A673 (cell line): ENCODE measurements around the gene DCLK2. TPM values are rescaled to one million over a fixed set of nuclear protein-coding genes. Genes with fewer than 3 reads are reported as not detected.

Experiments used
- BruUV-seq: library from RNA; stranded (reverse); fragments of 400-500 nt; replicated peaks from 2 replicates; lab custom pipeline; 2021; lab: Mats Ljungman, UMichigan
- CTCF ChIA-PET: fragments of 300-600 bp; sonication (Branson Sonifier 250); formaldehyde crosslinking; loops from one replicate; lab custom pipeline; 2022; ENCODE audit warnings: antibody characterized with exemption; lab: Charles Lee
- POLR2A ChIA-PET: fragments of 300-600 bp; sonication (Branson Sonifier 250); formaldehyde crosslinking; loops from one replicate; lab custom pipeline; 2022; ENCODE audit warnings: antibody characterized with exemption; ENCODE audit not compliant: low non-redundant PET; lab: Charles Lee
- DNase-seq: peaks from one replicate; pipeline ENCODE4 v3.0.0-alpha.2; 2015; ENCODE audit warnings: low spot score
- H3K27ac ChIP-seq: fragments of 200-600 bp; sonication (generic); 2 replicates; pipeline ENCODE4 v1.5.1; 2016; ENCODE audit warnings: mixed run types, low read depth, mild to moderate bottlenecking, mixed read lengths, antibody characterized with exemption, low read length; ENCODE audit not compliant: poor library complexity, severe bottlenecking
- H3K27me3 ChIP-seq: fragments of 200-600 bp; sonication (generic); replicated peaks from 2 replicates; pipeline ENCODE4 v1.6.1; 2017; ENCODE audit warnings: mixed run types, low read depth, mild to moderate bottlenecking, mixed read lengths, antibody characterized with exemption, low read length; ENCODE audit not compliant: insufficient read depth, poor library complexity
- H3K36me3 ChIP-seq: fragments of 200-600 bp; sonication (generic); 2 replicates; pipeline ENCODE4 v1.6.1; 2016; ENCODE audit warnings: mixed run types, mild to moderate bottlenecking, mixed read lengths, antibody characterized with exemption, low read length; ENCODE audit not compliant: insufficient read depth, poor library complexity, severe bottlenecking
- H3K4me1 ChIP-seq: fragments of 200-600 bp; sonication (generic); 2 replicates; pipeline ENCODE4 v1.6.1; 2017; ENCODE audit warnings: mixed run types, mild to moderate bottlenecking, mixed read lengths, antibody characterized with exemption, low read length; ENCODE audit not compliant: insufficient read depth, poor library complexity, severe bottlenecking
- H3K4me3 ChIP-seq: fragments of 200-600 bp; sonication (generic); 2 replicates; pipeline ENCODE4 v1.5.1; 2016; ENCODE audit warnings: low read depth, mixed run types, mild to moderate bottlenecking, mixed read lengths, low read length; ENCODE audit not compliant: poor library complexity, severe bottlenecking
- H3K9me3 ChIP-seq: fragments of 200-600 bp; sonication (generic); 2 replicates; pipeline ENCODE4 v1.6.1; 2016; ENCODE audit warnings: mixed run types, low read depth, mild to moderate bottlenecking, mixed read lengths, antibody characterized with exemption, low read length; ENCODE audit not compliant: poor library complexity, severe bottlenecking
- EZH2 ChIP-seq: fragments of 200-600 bp; sonication (generic); IDR thresholded peaks from 2 replicates; pipeline ENCODE4 v1.6.1; 2017; ENCODE audit warnings: borderline replicate concordance, low read depth, mild to moderate bottlenecking, mixed read lengths, antibody characterized with exemption, low read length; ENCODE audit not compliant: poor library complexity, severe bottlenecking
- intact Hi-C: fragments of 100-400 bp; cut with micrococcal nuclease; formaldehyde crosslinking; loops from one replicate; pipeline ENCODE4 v1.10.0; 2022; ENCODE audit not compliant: unreplicated experiment
- total RNA-seq: library from RNA; stranded (reverse); gene quantifications from 2 replicates; pipeline ENCODE4 v1.2.3, GENCODE V29; 2021
- TF ChIP-seq, protein P1 (sequence below): fragments of 300-800, 200-600 bp; sonication (generic); conservative IDR thresholded peaks from 2 replicates; pipeline ENCODE4 v1.5.1; 2017; ENCODE audit warnings: low read depth, mild to moderate bottlenecking, antibody characterized with exemption, low read length, moderate library complexity, mixed read lengths

Gene DCLK2
- total RNA-seq, 1 experiment from 2014 or later = 4.9 TPM

DNA sequence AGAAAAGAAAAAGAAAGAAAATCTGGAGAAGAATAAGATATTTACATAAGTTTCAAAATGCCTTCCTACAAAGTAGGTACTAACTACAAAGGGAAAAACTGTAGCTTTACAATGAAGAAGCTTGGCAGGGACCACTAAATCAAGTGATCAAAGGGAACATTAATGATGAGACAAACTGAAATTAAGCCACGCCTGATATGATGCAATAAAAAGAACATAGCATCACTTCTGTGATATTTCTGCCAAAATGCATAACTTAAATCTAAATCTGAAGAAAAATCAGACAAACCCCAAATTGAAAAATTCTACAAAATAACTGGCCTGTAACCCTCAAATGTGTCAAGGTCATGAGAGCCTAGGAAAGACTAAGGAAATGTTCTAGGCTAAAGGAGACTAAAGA lies 8.9 kb upstream of the DCLK2 start:
- no peak for DNase-seq
- CTCF ChIA-PET = no interaction called here
- BruUV-seq = no TSS peak
- no peak for TF ChIP-seq EZH2
- TF ChIP-seq, protein P1, sequence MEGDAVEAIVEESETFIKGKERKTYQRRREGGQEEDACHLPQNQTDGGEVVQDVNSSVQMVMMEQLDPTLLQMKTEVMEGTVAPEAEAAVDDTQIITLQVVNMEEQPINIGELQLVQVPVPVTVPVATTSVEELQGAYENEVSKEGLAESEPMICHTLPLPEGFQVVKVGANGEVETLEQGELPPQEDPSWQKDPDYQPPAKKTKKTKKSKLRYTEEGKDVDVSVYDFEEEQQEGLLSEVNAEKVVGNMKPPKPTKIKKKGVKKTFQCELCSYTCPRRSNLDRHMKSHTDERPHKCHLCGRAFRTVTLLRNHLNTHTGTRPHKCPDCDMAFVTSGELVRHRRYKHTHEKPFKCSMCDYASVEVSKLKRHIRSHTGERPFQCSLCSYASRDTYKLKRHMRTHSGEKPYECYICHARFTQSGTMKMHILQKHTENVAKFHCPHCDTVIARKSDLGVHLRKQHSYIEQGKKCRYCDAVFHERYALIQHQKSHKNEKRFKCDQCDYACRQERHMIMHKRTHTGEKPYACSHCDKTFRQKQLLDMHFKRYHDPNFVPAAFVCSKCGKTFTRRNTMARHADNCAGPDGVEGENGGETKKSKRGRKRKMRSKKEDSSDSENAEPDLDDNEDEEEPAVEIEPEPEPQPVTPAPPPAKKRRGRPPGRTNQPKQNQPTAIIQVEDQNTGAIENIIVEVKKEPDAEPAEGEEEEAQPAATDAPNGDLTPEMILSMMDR = no peak
- H3K27ac ChIP-seq = no peak overlapping the region
- POLR2A ChIA-PET = no interaction called here
- H3K4me1 ChIP-seq = no peaks in the 10 kb centered on the region
- no peaks in the 10 kb centered on the region for H3K36me3 ChIP-seq
- intact Hi-C loops = no loop called here
- H3K4me3 ChIP-seq = no peak overlapping the region
- H3K27me3 ChIP-seq = no peaks in the 10 kb centered on the region
- no peaks in the 10 kb centered on the region for H3K9me3 ChIP-seq

DNA sequence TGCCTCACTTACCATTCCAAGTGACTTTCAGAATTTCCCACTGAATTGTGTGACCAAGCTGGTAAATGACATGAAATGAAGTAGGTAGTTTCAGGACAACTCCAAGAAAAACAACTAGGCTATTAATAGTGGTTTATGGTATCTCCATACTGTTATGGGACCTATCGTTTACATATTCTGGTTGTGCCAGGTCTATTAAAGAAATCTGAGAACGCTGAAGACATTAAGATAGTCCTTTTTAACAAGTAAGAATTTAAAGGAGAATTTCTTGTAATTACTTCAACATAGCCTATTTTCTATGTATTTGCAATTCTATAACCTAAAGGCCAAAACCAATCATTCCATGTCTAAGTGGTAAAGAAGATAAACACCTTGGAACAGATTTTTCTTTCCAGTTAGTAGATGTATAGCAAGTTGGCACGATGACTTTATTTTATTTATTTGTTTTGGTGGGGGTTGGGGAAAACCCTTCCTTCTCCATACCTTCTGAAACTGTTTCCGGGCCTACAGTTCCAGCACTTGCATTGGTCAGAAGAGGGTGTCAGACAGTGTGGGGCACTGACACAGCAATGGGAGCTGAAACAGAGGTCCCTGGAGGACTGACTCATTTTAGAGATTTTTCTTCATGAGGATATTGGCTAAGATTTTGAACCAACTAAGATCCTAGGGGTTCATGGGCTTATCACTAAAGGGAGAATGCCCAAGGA lies 7.6 kb upstream of the DCLK2 start:
- no peak for DNase-seq
- ChIA-PET CTCF (no interaction called here), POLR2A (no interaction called here)
- no peak overlapping the region for H3K27ac ChIP-seq
- H3K9me3 ChIP-seq = no peaks in the 10 kb centered on the region
- BruUV-seq = no TSS peak
- TF ChIP-seq EZH2 = no peak
- TF ChIP-seq, protein P1 = no peak
- no peaks in the 10 kb centered on the region for H3K4me1 ChIP-seq
- no peak overlapping the region for H3K4me3 ChIP-seq
- no peaks in the 10 kb centered on the region for H3K36me3 ChIP-seq
- intact Hi-C loops = no loop called here
- H3K27me3 ChIP-seq = no peaks in the 10 kb centered on the region

DNA sequence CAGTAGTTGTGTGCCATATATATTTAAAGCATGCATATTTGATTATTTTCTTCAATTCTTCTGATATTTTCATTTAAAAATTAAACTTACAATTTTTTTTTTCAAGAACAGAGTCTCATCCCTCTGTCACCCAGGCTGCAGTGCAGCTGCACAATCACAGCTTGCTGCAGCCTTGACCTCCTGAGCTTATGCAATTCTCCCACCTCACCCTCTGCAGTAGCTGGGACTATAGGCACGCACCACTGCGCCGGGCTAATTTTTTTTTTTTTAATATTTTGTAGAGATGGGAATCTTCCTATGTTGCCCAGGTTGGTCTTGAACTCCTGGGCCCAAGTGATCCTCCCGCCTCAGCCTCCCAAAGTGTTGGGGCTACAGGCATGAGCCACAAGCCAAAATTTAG lies 5.8 kb upstream of the DCLK2 start:
- BruUV-seq = no TSS peak
- no peak overlapping the region for H3K4me3 ChIP-seq
- TF ChIP-seq, protein P1 = no peak
- TF ChIP-seq EZH2 = no peak
- H3K36me3 ChIP-seq = no peaks in the 10 kb centered on the region
- H3K27me3 ChIP-seq = no peaks in the 10 kb centered on the region
- intact Hi-C loops = no loop called here
- CTCF ChIA-PET = no interaction called here
- H3K4me1 ChIP-seq = peaks cover under 1% of the 10 kb centered on the region
- POLR2A ChIA-PET = no interaction called here
- no peak overlapping the region for H3K27ac ChIP-seq
- no peaks in the 10 kb centered on the region for H3K9me3 ChIP-seq
- no peak for DNase-seq
